Astrocyte (in vitro differentiated cells and primary cell): ENCODE data around the gene TPST2.

ENCODE experiments used
- EZH2 ChIP-seq: IDR thresholded peaks from 2 replicates; pipeline ENCODE4 v1.6.1; 2012; ENCODE audit warnings: mild to moderate bottlenecking, low read length, inconsistent platforms; ENCODE audit not compliant: insufficient read depth
- TF ChIP-seq, protein P1 (sequence below): IDR thresholded peaks from 2 replicates; pipeline ENCODE4 v1.5.1; 2011; ENCODE audit warnings: low read depth, mild to moderate bottlenecking, inconsistent platforms, low read length, moderate library complexity; ENCODE audit not compliant: insufficient read depth

DNA sequence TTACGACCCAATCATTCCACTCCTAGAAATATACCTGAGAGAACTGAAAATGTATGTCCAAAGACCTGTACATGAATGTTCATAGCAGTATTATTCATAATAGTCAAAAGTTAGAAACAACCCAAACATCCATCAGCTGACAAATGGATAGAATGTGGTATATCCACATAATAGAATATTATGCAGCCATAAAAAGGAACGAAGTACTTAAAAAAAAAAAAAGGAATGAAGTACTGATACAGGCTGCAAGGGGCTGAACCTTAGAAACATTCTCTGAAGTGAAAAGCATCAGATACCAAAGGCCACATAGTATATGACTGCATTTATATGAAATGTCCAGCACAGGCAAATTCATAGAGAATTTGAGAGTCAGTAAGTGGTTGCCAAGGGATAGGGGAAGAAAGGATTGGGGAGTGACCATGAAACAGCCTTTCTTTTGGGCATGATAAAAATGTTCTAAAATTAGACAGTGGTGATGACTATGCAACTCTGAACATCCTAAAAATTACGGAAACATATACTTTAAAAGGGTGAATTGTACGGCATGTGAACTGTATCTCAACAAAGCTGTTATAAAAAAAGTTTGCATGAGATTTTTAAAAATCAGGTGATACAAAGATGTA lies 1.8 kb downstream of the TPST2 start:
- TF ChIP-seq, protein P1, sequence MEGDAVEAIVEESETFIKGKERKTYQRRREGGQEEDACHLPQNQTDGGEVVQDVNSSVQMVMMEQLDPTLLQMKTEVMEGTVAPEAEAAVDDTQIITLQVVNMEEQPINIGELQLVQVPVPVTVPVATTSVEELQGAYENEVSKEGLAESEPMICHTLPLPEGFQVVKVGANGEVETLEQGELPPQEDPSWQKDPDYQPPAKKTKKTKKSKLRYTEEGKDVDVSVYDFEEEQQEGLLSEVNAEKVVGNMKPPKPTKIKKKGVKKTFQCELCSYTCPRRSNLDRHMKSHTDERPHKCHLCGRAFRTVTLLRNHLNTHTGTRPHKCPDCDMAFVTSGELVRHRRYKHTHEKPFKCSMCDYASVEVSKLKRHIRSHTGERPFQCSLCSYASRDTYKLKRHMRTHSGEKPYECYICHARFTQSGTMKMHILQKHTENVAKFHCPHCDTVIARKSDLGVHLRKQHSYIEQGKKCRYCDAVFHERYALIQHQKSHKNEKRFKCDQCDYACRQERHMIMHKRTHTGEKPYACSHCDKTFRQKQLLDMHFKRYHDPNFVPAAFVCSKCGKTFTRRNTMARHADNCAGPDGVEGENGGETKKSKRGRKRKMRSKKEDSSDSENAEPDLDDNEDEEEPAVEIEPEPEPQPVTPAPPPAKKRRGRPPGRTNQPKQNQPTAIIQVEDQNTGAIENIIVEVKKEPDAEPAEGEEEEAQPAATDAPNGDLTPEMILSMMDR = no peak
- no peak for TF ChIP-seq EZH2
